ENCODE results near the gene EDAR. TPM values are rescaled to one million over a fixed set of nuclear protein-coding genes. Genes with fewer than 3 reads are reported as not detected.
A peak's percentile ranks its signal among the peaks of the same experiment; 100 is the strongest.

EDAR gene
- total RNA-seq, 1 donor from 2014 or later, result 5.1 TPM

- no peak for TF ChIP-seq CTCF (conservative IDR thresholded peaks at IDR 0.05)
- Mint-ChIP-seq H3K4me1 (ENCODE audit: unreplicated experiment) (peaks cover 20% of the 10 kb centered on the region), H3K27me3 (no peaks in the 10 kb centered on the region), H3K4me3 (no peak overlapping the region), H3K9me3 (no peaks in the 10 kb centered on the region), H3K27ac (no peak overlapping the region), H3K36me3 (no peaks in the 10 kb centered on the region)
- DNase-seq (ENCODE audit: extremely low spot score, unreplicated experiment), result no peak
Measured at GRCh38 chr2:108922141-108922915, 66.7 kb downstream of the EDAR start.

- Mint-ChIP-seq H3K4me3 (no peak overlapping the region), H3K4me1 (ENCODE audit: unreplicated experiment) (peaks cover 30% of the 10 kb centered on the region), H3K27me3 (no peaks in the 10 kb centered on the region), H3K27ac (no peak overlapping the region), H3K9me3 (no peaks in the 10 kb centered on the region), H3K36me3 (no peaks in the 10 kb centered on the region)
- DNase-seq (ENCODE audit: extremely low spot score, unreplicated experiment), result no peak
- no peak for TF ChIP-seq CTCF (conservative IDR thresholded peaks at IDR 0.05)
Measured at GRCh38 chr2:108921096-108922030, 67.7 kb downstream of the EDAR start.

GRCh38 chr2:108920686-108921085 lies 68.3 kb downstream of the EDAR start:
- no peak overlapping the region for H3K27ac Mint-ChIP-seq
- peaks cover 31% of the 10 kb centered on the region for H3K4me1 Mint-ChIP-seq (ENCODE audit: unreplicated experiment)
- no peak overlapping the region for H3K4me3 Mint-ChIP-seq
- no peak for TF ChIP-seq CTCF (conservative IDR thresholded peaks at IDR 0.05)
- no peaks in the 10 kb centered on the region for H3K27me3 Mint-ChIP-seq
- DNase-seq (ENCODE audit: extremely low spot score, unreplicated experiment), result peak; percentile 40
- H3K9me3 Mint-ChIP-seq, result no peaks in the 10 kb centered on the region
- no peaks in the 10 kb centered on the region for H3K36me3 Mint-ChIP-seq

GRCh38 chr2:108919571-108920373 lies 69.2 kb downstream of the EDAR start:
- H3K27me3 Mint-ChIP-seq, result no peaks in the 10 kb centered on the region
- no peak overlapping the region for H3K27ac Mint-ChIP-seq
- DNase-seq (ENCODE audit: extremely low spot score, unreplicated experiment), result no peak
- no peak for TF ChIP-seq CTCF (conservative IDR thresholded peaks at IDR 0.05)
- H3K36me3 Mint-ChIP-seq, result no peaks in the 10 kb centered on the region
- no peaks in the 10 kb centered on the region for H3K9me3 Mint-ChIP-seq
- H3K4me3 Mint-ChIP-seq, result no peak overlapping the region
- H3K4me1 Mint-ChIP-seq (ENCODE audit: unreplicated experiment), result peaks cover 29% of the 10 kb centered on the region

- Mint-ChIP-seq H3K4me3 (no peak overlapping the region), H3K4me1 (ENCODE audit: unreplicated experiment) (peaks cover 23% of the 10 kb centered on the region), H3K27me3 (no peaks in the 10 kb centered on the region), H3K9me3 (no peaks in the 10 kb centered on the region), H3K36me3 (no peaks in the 10 kb centered on the region), H3K27ac (no peak overlapping the region)
- no peak for TF ChIP-seq CTCF (conservative IDR thresholded peaks at IDR 0.05)
- no peak for DNase-seq (ENCODE audit: extremely low spot score, unreplicated experiment)
Measured at GRCh38 chr2:108918941-108919341, 70.1 kb downstream of the EDAR start.
